Inflammatory macrophage treated with lipopolysaccharide for 1 hour (primary cell): Measurements from ENCODE around the gene HIP1R.
"Not testable (repeated sequence)": the region's sequence is repeated elsewhere in the genome, so short reads cannot be mapped to it uniquely, and the experiment has no call there.

Experiments used
- DNase-seq, 2 donors: peaks; one replicate each; pipeline ENCODE4 v3.0.0-alpha.2; 2020 to 2022

HIP1R gene

GRCh38 chr12:122834921-122835749 is at the start of gene HIP1R:
TSS of gene HIP1R (plus strand) at chr12:122835457. CDS start at chr12:122835551, 94 bp downstream.
- peak in 1 of 2 donors; percentile 10 for DNase-seq

- DNase-seq: no peak
Observed at GRCh38 chr12:122785503-122785902, 49.8 kb upstream of the HIP1R start.

- DNase-seq: no peak
Observed at GRCh38 chr12:122788387-122788786, 46.9 kb upstream of the HIP1R start.

DNA sequence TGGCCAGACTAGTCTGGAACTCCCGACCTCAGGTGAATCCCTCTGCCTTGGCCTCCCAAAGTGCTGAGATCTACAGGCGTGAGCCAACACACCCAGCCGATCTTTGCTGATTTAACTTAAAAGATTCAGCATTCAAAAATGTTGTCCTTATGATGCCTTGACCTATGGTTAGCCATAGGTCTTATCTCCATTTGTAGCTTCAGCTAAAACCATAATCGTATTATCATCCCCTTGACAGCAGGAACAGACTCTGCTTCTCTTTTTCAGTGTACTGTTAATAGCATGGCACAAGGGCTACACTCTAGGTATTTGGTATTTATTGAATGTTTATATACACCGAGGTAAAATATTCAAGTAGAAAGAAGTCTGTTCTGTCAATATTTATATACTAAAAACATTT is 45.6 kb upstream of the HIP1R start:
- no peak for DNase-seq

- DNase-seq: peak; percentile 17 to 44
Observed at GRCh38 chr12:122790393-122791075, 44.7 kb upstream of the HIP1R start.

GRCh38 chr12:122793685-122794106 is 41.6 kb upstream of the HIP1R start:
- peak; percentile 36 to 79 for DNase-seq

GRCh38 chr12:122795807-122796206 is 39.5 kb upstream of the HIP1R start:
- no peak for DNase-seq

DNA sequence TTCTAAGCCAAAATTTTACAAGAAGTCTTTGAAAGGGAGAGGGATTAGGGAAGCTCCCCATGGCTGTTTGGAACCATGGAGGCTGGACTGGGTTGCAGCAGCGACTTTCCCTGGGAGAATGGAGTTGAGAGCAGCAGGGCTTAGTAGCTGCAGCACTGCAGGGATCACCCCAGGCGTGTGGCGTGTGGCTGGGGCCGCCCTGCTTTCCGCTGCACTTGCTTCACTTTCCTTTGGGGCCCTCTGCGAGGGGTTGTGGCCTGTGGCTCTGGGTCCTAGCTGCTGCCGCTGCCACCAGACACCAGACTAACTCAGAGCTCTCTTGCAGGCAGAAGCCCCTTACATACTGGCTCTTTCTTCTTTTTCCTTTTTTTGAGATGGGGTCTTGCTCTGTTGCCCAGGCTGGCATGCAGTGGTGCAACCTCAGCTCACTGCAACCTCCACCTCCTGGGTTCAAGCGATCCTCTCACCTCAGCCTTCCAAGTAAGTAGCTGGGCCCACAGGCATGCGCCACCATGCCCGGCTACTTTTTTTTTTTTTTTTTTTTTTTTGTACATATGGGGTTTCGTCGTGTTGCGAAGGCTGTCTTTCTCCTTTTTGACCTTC is 35.5 kb upstream of the HIP1R start:
- no peak for DNase-seq

DNA sequence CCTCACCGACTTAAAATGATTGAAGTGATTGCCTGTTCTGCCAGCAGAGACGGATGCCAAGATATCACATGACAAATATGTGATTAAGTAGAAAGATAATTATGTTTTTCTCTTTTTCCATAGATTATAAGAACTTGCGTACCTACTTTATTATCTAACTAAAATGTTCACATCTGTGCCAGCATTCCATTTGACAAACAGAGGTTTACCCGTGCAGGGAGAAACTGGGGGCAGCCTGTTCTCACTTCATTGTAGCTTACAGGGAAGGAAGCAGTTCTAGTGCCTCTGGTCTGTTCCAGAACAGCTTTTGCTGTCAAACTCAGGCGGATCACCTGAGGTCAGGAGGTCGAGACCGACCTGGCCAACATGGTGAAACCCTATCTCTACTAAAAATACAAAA is 31.3 kb upstream of the HIP1R start:
- DNase-seq: no peak

DNA sequence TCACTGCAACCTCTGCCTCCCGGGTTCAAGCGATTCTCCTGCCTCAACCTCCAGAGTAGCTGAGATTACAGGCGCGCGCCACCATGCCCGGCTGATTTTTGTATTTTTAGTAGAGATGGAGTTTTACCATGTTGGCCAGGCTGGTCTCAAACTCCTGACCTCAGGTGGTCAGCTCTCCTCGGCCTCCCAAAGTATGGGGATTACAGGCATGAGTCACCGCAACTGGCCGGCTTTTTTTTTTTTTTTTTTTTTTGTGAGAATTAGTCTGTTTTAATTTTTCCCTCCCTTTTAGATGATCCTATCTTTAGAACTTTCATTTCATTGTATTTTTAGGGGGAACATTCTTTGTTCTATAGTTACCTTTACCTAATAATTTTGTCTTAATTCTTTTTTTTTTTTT is 30.3 kb upstream of the HIP1R start:
- not testable (repeated sequence) for DNase-seq

DNA sequence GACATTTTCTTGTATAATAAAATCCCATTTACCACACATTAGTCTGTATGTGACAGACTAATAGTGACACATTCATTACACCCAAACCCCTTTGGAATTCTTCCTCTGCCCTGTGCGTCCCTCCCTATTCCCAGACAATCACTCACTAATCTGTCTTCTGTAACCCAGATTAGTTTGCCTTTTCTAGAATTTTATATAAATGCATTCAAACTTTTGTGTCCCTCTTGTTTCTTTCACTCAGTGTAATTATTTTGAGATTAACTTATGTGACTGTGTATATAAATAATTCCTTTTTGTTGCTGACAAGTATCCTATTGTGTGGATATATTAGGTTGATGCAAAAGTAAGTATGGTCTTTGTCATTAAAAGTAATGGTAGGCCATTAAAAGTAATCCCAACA is 27.6 kb upstream of the HIP1R start:
- DNase-seq: no peak

DNA sequence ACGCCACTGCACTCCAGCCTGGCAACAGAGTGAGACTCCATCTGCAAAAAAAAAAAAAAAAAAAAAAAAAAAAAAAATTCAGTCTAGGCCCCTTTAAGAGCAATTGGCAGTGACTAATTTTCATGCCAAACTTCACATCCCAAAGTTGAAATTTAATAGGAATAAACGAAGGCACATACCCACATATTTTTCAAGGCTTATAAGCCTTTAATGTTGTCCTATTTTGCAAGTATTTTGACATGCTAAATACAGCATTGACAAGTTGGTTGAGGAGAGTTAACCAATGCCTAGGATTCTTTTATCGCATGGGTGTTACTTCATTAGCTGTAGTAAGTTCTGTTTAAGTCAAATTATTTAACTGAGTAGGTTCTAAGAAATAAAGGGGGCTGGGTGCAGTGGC is 23.5 kb upstream of the HIP1R start:
- DNase-seq: no peak

DNA sequence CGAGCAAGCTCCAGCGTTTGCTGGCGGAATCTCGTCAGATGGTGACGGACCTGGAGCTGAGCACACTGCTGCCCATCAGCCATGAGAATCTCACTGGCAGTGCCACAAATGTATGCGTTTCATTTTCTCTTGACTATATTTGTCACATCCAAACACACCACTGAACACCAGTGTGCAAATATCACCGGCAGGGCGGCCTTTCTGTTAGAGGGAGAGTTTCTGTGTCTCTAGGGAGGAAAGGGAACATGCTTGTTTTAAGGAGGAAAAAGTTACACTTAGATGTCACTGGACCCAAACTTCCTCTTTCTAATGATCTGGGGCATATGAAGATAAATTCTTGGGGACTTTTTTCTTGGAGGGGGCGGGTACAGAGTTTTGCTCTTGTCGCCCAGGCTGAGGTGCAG is 21.9 kb upstream of the HIP1R start:
- DNase-seq: peak; percentile 30 to 44

- peak; percentile 29 to 71 for DNase-seq
Observed at GRCh38 chr12:122819209-122819785, 16.0 kb upstream of the HIP1R start.

- DNase-seq: no peak
Observed at GRCh38 chr12:122820138-122820537, 15.1 kb upstream of the HIP1R start.

DNA sequence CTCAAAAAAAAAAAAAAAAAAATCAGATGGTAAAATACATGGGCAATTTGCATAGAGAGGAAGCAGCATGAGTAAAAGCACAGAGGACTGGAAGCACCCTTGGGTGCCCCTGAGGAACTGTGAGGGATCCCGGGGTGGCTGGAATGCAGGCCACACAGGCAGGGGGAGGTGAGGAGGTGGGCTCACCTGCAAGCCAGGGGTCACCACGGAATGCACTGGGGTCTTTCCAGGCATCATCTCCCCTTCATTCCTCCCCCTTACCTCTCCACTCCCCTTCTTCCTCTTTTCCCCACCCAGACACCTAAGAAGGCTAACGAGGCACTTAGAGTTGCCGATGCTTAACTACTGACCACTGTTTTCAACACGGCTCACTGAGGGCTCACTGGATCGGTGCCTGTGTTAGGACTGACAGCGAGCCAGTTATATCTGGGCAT is 14.4 kb upstream of the HIP1R start:
- DNase-seq: no peak

- no peak for DNase-seq
Observed at GRCh38 chr12:122823429-122823828, 11.8 kb upstream of the HIP1R start.

DNA sequence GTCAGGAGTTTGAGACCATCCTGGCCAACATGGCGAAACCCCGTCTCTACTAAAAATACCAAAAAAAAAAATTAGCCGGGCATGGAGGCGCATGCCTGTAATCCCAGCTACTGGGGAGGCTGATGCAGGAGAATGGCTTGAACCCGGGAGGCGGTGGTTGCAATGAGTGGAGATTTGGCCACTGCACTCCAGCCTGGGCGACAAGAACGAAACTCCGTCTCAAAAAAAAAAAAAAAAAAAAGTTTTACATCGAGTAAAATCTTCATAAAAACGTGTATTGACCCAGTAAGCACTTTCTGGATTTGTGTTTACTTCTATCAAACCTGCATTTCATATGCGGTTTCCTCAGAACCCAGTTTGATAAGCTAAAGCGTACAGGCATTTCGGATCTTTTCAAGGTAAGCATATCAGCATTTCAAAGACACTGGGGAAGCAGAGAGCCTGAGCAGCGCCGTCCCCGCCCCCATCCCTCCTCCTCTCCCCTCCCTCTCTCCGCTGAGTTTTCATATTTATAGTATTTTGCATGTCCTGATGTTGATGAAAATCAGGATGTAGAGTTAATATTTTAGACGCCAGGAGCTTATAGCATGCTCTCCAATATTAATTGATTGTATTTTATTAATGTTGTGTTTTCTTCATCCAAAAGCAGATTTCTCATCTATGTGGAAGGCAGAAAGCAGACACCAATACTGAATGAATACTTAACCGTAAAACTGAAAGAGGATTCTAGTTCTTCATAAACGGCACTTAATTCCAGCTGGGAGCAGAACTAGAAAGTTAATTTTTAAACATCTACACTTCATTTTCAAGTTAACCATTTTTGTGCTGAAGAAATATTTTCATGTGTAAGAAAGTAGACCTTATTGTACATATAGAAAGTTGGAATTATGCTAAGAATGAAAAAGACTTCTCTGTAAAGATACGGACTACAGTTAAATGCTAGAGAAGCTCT is 9.2 kb upstream of the HIP1R start:
- no peak for DNase-seq

DNA sequence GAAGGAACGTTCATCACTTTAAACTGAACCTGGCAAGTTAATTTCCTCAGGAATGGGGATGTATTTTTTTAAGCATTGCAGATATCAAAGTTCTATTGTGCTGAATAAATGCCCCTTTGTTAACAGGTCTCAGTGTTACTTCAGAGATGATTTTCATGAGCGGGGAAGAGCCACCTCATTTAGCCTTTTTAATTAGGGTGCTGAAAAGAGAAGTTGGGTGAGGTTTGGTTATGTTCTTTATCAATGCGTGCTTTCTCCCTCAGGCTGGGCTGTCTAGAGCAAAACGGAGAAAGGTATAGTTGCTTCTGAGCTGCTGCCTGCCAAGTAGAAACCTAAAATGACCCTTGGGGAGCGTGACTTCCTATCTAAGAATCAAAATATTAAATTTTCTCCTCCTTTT is 8.0 kb upstream of the HIP1R start:
- no peak for DNase-seq

DNA sequence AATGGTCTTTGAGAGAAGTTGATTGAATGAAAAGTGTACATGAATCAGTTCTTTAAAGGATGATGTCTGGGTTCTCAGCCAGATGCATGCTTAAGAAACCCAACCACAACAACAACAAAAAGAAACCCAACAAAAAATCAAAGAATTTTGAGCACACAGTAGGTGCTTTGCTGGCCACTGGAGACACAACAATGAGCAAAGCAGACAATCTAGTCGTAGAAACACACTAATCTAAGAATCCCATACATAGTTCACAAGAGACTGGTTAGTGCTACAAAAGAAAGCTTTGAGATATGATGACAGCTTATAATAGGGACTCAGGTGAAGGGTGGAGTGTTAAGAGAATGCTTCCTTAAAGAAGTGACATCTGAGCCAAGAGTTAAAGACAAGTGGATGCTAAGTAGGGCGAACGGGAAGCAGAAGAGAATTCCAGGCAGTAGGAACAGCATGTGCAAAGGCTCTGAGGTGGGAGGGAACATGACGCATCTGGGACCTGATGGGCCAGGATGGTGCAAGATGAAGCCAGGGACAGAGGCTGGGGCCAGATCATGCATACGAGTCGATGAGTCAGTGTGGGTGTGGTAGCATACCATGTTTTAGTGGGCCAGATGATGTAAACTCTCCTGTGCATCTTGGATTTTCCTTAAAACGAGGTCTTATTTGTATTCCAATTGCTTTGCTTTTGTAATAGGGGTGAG is 4.6 kb upstream of the HIP1R start:
- peak; percentile 63 to 67 for DNase-seq

GRCh38 chr12:122834104-122834920 is 945 bp upstream of the HIP1R start:
- peak in 1 of 2 donors; percentile 14 for DNase-seq
